Measurements from ENCODE around the gene PPP1R9B.

DNA sequence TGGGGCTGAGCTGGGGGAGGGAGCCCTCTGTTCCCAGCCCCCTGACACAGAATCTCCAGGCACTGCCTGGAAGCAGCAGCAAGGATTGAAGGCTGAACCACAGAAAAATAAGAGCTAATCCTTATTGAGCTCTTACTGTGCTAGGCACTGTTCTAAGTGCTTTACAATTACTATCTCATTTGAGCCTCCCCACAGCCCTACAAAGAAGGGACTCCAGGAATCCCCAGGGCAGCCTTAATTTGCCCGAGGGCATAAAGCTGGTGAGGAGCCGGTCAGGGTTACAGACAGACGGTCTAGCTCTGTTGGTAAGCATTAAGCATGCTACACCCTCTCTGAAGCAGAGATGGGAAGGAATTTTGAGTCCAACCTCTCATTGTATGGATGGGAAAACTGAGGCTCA is 27.5 kb downstream of the PPP1R9B start:
- TF ChIP-seq POLR2A (IDR thresholded peaks at IDR 0.05; ENCODE audit: borderline replicate concordance, extremely low read depth, insufficient read depth, insufficient read length) = no peak
- TF ChIP-seq CTCF (IDR thresholded peaks at IDR 0.05 in 2 of 3, conservative IDR thresholded peaks at IDR 0.05 in 1 of 3; ENCODE audit: borderline replicate concordance in 1 of 3, insufficient read depth in 1 of 3, low read depth in 2 of 3, low read length in 2 of 3) = no peak
- TF ChIP-seq POLR2AphosphoS5 (IDR thresholded peaks at IDR 0.05; ENCODE audit: low read depth, low read length) = no peak
- TF ChIP-seq, protein P1, sequence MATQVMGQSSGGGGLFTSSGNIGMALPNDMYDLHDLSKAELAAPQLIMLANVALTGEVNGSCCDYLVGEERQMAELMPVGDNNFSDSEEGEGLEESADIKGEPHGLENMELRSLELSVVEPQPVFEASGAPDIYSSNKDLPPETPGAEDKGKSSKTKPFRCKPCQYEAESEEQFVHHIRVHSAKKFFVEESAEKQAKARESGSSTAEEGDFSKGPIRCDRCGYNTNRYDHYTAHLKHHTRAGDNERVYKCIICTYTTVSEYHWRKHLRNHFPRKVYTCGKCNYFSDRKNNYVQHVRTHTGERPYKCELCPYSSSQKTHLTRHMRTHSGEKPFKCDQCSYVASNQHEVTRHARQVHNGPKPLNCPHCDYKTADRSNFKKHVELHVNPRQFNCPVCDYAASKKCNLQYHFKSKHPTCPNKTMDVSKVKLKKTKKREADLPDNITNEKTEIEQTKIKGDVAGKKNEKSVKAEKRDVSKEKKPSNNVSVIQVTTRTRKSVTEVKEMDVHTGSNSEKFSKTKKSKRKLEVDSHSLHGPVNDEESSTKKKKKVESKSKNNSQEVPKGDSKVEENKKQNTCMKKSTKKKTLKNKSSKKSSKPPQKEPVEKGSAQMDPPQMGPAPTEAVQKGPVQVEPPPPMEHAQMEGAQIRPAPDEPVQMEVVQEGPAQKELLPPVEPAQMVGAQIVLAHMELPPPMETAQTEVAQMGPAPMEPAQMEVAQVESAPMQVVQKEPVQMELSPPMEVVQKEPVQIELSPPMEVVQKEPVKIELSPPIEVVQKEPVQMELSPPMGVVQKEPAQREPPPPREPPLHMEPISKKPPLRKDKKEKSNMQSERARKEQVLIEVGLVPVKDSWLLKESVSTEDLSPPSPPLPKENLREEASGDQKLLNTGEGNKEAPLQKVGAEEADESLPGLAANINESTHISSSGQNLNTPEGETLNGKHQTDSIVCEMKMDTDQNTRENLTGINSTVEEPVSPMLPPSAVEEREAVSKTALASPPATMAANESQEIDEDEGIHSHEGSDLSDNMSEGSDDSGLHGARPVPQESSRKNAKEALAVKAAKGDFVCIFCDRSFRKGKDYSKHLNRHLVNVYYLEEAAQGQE (IDR thresholded peaks at IDR 0.05; ENCODE audit: low read depth) = no peak
- no peak for TF ChIP-seq RAD21 (IDR thresholded peaks at IDR 0.05; ENCODE audit: low read depth)
- TF ChIP-seq ZFX (IDR thresholded peaks at IDR 0.05) = no peak
- TF ChIP-seq SIN3A (IDR thresholded peaks at IDR 0.05; ENCODE audit: low read depth) = no peak
- no peak for TF ChIP-seq JUND (IDR thresholded peaks at IDR 0.05)
- no peak for TF ChIP-seq EZH2 (IDR thresholded peaks at IDR 0.05)
- TF ChIP-seq CEBPB (IDR thresholded peaks at IDR 0.05; ENCODE audit: low read depth) = no peak
- TF ChIP-seq YY1 (IDR thresholded peaks at IDR 0.05; ENCODE audit: extremely low read depth, insufficient replicate concordance, low read depth, low read length) = no peak

Data from HCT116 (cell line).